Ishikawa (cell line): ENCODE measurements around the gene IL1RN.

Experiments
- EP300 ChIP-seq: IDR thresholded peaks from 2 replicates; pipeline ENCODE4 v1.6.1; 2012; ENCODE audit warnings: borderline replicate concordance
- NFIC ChIP-seq: IDR thresholded peaks from 2 replicates; pipeline ENCODE4 v1.6.1; 2012
- REST ChIP-seq: IDR thresholded peaks from 2 replicates; pipeline ENCODE4 v1.6.1; 2012; ENCODE audit warnings: low read depth, mild to moderate bottlenecking
- TCF12 ChIP-seq: IDR thresholded peaks from 2 replicates; pipeline ENCODE4 v1.6.1; 2012; ENCODE audit warnings: low read depth

DNA sequence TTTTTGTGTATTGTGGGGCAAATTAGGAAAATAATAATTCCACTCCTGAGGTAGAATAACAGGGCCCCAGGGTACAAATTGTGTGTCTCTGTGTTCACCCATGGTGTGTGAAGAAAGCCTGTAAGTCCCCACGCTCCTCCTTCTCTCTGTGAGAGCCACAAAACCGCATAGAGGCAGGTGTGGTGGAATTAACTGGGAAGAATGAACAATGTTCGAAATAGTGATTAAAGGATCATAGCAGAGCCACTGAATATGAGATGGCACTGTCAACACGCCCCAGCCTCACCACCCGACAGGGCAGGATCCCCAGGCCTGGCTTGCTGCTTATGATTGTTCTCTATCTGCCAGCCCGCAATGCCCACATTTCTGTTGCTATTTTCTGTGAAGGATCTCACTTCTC, 14.1 kb downstream of the IL1RN start:
- TF ChIP-seq REST = no peak
- no peak for TF ChIP-seq EP300
- TF ChIP-seq NFIC = no peak
- no peak for TF ChIP-seq TCF12
